GM21786 (cell line): Measurements from ENCODE around the gene EEF1A2.
A peak's percentile ranks its signal among the peaks of the same experiment; 100 is the strongest.

ENCODE experiments used
- ATAC-seq: cut with Tn5 transposase; IDR thresholded peaks from one replicate; pipeline ENCODE4 v1.9.1; 2021; ENCODE audit not compliant: unreplicated experiment

EEF1A2 gene

GRCh38 chr20:63456429-63457284 is 42.2 kb downstream of the EEF1A2 start:
- ATAC-seq: no peak

- ATAC-seq: no peak
These were observed 43.4 kb downstream of the EEF1A2 start for GRCh38 chr20:63455568-63455859.

- ATAC-seq: no peak
These were observed 43.9 kb downstream of the EEF1A2 start for GRCh38 chr20:63454731-63455567.

GRCh38 chr20:63452821-63453523 is 45.9 kb downstream of the EEF1A2 start:
- ATAC-seq: no peak

GRCh38 chr20:63452341-63452740 is 46.5 kb downstream of the EEF1A2 start:
- ATAC-seq: no peak

- ATAC-seq: no peak
These were observed 47.1 kb downstream of the EEF1A2 start for GRCh38 chr20:63451821-63452220.

GRCh38 chr20:63449796-63450730 is 48.8 kb downstream of the EEF1A2 start:
- ATAC-seq: no peak

GRCh38 chr20:63449025-63449424 is 49.9 kb downstream of the EEF1A2 start:
- ATAC-seq: no peak

GRCh38 chr20:63448031-63448430 is 50.9 kb downstream of the EEF1A2 start:
- ATAC-seq: no peak

- ATAC-seq: no peak
These were observed 51.6 kb downstream of the EEF1A2 start for GRCh38 chr20:63447320-63447719.

- ATAC-seq: no peak
These were observed 52.5 kb downstream of the EEF1A2 start for GRCh38 chr20:63446216-63447024.

- ATAC-seq: no peak
These were observed 53.7 kb downstream of the EEF1A2 start for GRCh38 chr20:63445075-63445734.

- no peak for ATAC-seq
These were observed 54.3 kb downstream of the EEF1A2 start for GRCh38 chr20:63444548-63444947.

- ATAC-seq: no peak
These were observed 55.1 kb downstream of the EEF1A2 start for GRCh38 chr20:63443606-63444395.

- ATAC-seq: no peak
These were observed 56.8 kb downstream of the EEF1A2 start for GRCh38 chr20:63442100-63442493.

GRCh38 chr20:63441136-63442099 is 57.5 kb downstream of the EEF1A2 start:
- peak; percentile 52 for ATAC-seq

GRCh38 chr20:63440366-63440955 is 58.4 kb downstream of the EEF1A2 start:
- ATAC-seq: no peak
